Fibroblast of skin of left quadriceps (primary cell): ENCODE measurements around the gene AFDN.

ENCODE experiments used
- DNase-seq, 2 experiments: peaks; one replicate each; pipeline ENCODE4 v3.0.0-alpha.2; 2013; ENCODE audit warnings: low read depth in 2 of 2

AFDN gene

DNA sequence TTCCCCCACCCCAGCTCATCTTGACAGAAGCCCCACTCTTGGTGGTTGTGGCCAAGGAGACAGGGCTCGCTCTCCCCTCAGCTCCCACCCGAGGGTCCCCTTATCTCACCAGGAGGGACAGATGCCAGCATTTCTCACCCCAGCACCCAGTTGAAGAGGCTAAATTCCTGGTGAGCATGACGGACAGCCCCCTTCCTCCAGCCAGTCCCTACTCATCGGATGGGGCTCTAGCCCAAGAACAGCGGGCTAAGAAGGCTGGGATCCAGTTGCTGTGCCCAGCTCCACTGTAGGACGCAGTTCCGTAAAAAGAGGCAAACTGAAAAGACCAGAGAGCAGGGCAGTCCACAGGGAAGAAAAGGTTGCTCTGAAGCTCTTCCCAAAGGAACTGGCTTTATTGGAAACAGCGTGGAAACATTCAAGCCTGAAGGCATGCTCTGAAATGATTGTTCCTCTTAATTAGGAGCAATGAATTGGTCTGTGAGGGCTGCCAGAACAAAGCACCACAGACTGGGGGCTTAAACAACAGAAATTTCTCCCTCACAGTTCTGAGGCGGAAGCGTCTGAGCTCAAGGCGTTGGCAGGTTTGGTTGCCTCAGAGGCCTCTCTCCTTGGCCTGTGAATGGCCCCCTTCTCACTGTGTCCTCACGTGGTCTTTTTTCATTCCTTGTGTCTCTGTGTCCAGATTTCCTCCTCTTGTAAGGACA is 152.9 kb downstream of the AFDN start:
- no peak for DNase-seq

DNA sequence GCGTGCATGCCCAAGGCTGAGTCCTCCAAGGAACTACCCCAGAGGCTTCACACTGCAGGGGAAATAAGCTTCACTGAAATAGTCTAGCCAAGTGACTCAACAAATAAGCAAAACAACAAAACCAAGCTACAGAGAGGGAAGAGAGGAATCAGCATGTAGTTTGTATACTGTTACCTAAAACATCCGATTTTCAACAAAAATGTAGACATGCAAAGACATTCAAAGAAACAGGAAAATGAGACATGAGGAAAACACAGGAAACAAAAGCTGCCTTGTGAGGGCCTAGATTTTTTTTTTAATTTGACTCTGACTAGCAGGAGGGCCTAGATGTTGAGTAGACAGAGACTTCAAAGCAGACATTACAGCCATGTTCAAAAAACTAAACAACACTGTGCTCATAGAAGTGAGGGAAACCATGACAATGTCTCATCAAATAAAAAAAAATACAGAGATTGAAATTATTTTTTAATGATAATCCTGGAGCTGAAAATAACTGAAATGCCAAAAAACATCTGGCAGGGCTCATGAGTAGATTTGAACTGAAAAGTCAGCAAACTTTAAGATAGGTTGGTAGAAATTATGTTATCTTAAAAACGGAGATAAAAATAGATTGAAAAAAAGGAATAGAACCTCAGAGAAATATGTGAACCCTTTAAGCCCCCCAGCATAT is 154.3 kb downstream of the AFDN start:
- DNase-seq: no peak

DNA sequence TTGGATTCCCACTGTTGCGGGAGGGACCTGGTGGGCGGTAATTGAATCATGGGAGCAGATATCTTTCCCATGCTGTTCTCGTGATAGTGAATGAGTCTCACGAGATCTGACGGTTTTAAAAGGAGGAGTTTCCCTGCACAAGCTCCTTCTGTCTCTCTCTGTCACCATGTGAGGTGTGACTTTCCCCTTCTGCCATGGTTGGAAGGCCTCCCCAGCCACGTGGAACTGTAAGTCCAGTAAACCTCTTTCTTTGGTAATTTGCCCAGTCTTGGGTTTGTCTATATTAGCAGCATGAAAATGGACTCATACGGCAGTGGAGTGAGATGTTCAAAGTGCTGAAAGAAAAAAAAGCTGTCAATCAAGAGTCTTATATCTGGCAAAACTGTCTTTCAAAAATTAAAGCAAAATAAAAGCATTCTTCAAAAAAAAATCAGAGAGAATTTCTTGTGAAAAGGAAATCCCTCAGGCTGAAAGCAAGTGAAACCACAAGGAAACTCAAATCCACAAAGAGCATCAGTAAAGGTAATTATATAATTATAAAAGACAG is 155.3 kb downstream of the AFDN start:
- DNase-seq: no peak

DNA sequence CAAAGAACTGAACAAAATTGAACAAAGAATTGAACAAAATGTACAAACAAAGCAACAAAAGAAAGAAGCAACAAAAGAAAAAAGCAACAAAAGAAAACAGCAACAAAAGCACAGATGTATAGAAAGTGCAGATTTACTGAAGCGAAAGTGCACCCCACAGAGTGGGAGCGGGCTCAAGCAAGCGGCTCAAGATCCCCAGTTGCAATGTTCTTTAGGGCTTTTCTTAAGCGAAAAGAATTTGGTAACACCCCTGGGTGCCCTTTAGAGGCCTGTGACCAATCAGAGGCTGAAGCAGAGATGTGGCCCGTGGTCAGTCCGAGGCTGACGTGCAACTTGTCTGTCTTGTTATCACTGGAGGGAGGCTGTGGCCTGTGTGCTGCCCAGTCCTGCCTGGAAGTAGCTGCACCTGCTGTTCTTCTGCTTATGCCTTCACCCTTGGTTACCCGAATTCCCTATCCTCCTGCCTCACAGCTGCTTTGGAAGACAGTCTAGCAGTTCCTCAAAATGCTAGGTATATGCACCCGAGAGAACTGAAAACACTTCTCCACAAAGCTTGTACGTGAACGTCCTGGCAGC is 157.5 kb downstream of the AFDN start:
- no peak for DNase-seq

DNA sequence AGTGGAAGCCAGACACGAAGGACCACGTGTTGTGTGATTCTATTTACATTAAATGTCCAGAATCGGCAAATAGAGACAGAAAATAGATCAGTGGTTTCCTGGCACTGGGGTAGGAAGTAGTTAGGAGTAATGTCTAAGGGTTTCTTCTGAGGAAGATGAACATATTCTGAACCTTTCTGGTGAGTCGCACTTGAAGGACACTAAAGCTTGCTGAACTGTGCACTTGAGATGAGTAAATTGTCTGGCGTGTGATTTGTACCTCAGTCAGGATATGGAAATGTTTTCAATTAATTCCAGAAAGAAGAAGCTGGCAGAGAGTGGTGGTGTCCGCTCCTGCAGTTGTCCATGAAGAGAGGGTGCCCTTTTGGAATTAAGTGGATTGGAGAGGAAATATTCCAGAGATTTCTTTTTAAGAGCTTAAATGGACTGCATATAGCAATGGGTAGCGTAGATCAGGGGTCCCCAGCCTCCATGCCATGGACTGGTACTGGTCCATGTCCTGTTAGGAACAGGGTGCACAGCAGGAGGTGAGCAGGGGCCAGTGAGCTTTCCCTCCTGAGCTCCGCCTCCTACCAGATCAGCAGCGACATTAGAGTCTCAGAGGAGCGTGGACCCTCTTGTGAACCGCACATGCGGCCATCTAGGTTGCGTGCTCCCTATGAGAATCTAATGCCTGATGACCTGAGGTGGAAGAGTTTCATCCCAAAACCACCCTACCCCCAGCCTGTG is 158.3 kb downstream of the AFDN start:
- peak in 1 of 2 experiments; percentile 10 for DNase-seq

DNA sequence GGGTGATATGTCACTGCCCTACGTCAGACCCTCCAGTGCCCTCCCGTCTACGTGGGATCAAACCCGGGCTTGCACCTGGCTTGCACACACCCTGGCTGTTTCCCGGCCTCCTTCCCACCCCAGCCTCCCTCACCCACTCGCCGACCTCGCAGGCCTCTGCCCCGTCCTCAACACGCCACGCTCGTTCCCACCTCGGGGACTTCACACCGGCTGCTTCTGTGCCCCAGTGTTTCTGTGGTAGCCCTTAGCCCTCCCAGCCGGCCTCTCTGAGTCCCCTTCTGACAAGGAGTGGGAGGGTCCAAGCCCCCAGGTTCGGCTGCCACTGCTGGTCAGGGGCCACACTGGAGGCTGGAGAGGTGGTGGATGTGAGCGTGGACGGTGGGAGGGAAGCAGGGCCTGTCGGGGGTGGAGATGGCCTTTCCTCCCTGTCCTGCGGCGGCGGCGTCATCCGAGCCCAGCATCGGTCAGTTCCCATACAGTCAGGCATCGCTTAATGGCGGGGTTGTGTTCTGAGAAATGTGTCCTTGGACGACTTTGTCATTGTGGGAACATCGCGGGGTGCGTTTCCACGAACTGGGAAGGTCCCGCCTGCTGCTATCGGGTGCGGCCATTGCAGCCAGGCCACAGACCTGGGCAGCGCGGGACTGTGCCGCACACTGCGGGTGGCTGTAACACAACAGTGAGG is 159.3 kb downstream of the AFDN start:
- DNase-seq: no peak

DNA sequence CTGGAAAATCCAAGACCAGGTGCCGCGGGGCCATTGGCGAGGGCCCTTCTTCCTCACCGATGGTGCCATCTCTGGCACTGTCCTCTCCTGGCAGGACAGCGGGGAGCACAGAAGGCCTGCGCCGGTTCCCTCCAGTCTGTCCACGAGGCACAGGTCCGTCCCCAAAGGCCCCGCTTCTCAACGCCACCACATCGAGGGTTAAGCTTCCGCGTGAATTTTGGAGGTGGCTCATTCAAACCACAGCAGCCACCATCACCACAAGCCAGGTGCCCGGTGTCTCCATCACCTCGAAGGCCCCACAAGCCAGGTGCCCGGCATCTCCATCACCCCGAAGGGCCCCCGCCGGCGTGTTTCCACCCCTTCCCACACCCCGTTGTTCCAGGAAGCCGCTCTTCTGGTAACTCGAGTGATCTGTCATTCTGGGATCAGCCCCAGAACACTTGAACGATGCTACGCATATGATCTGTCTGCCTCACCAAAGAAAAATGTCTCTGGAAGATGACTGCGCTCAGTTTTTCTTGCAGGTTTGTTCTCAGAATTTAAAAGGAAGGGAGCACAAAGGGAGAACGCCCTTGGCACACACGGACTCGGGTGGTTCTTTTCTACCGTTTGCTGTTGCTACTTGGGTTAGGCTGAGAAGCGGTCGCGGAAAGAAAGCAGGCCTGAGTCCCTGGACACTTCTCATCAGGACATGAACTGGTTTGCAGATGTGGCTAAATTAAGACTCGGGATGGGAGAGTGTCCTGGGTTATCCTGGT is 160.9 kb downstream of the AFDN start:
- no peak for DNase-seq

DNA sequence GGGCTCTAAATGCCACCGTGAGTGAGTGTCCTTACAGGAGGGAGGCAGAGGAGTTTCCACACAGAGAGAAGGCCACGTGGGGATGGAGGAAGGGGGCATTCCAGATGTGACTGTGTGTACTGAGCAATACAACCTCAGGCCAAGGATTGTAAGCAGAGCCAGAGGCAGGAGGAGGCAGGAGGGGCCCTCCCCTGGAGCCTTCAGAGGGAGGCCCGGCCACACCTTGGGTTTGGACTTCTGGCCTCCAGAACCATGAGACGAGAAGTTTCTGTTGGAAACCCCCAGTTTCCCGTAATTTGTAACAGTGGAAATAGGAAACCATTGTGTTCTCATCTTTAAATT is 161.4 kb downstream of the AFDN start:
- DNase-seq: no peak

DNA sequence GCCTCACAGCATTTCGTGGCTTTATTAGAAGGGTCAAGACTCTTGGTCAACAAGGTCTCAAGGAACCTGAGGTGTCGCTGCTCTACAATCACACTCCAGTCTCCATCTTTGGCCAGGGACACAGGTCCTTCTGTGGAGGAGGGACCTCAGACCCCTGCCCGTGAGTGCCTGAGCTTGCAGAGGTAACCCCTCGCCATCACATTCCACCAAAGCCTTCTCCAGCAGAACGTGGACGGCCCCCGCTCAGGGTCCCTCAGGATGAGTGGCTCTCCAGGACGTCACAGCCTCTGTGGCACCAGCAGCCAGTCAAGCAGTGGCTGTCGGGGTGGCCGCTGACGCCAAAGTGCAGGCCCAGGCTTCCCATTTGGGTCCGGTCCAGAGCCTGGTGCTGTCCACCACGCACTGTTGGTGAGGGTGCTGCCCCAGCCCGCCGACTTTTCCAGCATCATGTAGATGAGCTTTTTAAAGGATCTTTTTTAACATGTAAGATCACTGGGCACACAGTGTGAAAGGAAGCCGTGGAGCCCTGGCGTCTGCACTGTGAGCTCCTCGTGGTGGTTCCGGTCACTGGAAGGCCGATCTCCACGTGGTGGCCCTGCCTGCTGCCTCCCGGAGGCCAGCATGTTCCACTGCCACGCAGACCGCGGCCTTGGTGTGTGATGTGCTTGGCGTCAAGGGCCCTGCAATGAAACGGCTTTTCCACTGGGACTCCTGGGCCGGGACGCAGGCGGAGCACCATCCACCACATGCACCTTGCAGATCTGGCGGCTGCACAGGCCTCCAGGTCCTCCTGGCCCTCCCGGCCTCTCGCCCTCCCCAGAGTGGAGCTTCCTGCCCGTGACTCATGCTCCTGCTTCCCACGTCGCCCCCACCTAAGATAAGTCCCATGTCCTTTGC is 162.5 kb downstream of the AFDN start:
- no peak for DNase-seq

DNA sequence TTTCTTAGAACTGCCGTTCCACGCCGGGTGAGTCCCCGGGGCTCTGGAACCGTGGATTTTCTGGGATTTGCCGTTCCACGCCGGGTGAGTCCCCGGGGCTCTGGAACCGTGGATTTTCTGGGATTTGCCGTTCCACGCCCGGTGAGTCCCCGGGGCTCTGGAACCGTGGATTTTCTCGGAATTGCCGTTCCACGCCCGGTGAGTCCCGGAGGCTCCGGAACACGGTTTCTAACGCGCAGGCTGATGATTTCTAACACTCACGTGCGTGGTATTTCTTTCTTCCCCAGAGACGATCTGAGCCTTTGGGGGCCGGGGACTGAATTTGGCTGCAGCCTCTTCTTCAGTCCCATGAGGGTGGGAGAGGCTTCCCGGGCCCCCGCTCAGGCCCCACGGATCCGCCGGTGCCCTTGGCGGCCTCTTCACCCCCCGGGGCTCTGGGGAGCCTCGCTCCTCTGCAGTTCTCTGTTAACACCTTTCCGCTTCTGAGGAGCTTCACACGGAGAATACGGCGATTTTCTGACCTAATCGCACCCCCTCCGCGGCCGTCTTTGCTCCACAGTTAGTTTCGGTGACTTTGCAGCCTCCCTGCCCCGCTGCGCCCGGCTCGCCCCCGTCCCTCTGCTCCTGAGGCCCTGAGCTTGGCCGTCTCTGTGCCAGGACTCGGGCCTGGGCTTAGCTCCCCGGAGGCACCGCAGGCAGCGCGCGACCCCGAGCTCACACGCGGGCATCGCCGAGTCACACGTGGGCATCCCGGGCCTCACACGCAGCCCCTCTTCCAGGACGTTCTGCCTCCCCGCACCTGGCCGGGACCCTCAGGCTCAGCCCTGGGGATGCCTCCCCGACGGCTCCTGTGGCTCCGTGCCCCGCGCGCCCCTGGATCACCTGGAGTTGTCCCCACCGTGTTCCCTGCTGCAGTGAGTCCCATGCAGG is 163.6 kb downstream of the AFDN start:
- DNase-seq: no peak

DNA sequence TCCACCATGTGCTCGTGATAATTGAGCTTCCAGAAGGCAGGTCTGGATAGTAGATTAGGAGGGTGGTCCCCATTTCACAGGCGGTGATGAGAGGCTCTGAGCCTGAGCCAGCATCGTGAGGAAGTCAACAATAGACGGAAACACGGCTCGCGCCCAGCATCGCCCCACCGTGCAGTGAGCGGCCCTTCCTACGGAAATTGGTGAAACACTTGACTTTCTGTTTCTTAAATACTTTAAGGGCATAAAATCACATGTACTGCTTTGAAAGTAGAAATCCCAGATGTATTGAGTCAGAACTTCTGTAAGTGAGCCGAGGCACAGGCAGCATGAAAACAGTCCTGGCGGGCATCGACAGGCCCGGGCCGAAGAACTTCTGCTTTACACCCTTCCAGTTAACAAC is 166.5 kb downstream of the AFDN start:
- no peak for DNase-seq

DNA sequence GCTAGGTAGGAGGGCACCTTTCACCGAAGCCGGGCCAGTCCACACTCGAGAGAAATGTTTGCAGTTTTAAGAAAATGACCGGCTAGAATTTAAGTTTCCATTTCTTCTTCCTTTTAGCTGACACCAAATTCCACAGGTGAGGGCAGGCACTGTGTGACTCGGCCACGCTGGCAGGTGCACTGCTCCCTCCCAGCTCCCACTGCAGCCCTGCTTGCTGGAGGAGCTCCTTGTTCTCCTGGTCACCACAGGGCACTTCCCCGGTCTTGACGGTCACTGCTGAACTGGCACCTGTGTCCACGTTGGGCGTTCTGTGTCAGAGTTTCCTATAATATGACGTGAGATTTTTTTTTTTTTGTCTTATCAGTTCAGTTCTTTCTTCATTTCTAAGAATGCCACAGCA is 167.1 kb downstream of the AFDN start:
- no peak for DNase-seq

DNA sequence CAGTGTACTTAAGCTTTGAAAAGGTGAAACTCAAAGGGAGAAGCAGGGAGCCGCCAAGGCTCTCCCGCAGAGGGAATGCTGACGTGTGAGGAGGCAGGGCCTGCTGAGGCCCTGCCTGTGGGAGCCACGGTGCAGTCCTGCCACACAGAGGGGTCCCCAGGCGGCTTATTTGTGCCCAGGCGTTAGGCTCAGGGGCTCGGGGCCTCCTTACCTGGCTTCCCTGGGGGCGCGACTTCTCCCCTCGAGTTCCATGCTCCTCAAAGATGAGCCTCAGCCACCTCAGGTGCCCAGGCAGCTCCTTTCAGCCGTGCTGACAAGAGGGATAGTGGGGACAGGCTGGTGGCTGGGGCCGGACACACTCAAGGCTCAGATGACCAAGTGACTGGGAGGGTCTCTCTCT is 168.6 kb downstream of the AFDN start:
- DNase-seq: no peak

DNA sequence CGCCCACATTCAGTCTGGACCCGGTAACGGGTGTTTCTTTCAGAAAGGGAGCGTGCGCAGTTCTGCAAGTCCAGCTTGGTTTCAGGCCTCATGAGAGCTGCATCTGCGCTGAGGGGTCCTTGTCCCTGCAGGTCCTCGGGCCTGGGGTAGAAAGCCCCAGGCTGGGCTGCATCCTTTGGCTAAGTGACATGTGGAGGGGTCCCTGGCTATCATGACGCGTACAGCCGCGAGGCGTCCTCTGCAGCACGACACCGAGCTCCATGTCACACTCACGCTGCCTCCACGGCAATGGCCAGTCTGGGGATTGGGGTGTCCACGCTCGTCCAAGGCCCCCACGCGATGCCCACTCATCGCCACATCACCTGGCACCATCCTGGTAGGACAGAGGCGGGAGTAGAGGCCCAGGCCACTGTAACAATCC is 169.0 kb downstream of the AFDN start:
- DNase-seq: no peak

DNA sequence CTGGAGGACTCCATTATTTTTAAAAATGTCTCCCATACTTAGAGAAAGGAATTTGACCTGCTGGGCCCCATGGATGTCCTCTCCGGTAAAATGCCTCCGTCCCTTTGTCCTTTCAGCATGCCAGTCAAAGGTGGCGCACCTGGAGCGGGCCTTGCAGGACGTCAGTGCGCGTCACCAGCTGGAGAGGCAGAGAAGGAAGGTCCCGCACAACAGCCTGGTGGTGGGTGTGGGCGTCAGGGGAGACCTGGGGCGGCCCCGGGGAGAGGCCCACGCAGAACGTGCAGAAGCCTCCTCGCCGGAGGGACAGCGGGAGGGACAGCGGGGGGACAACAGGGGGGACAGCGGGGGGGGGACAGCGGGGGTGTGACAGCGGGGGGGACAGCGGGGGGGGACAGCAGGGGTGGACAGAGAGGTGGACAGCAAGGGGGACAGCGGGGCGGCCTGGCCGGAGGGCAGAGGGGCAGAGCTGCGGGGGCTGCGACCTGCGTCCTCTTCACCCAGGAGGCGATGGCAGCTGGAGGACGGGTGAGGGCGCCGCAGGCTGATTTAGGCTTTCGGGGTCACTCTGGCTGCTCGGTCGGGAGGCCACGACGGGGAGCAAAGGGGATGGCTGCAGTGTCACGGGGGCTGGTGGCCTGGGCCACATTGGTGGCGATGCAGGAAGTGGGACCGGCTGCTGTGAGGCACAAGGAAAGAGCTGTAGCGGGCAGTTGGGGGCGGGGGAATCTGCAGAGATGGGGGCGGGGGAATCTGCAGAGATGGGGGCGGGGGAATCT is 169.9 kb downstream of the AFDN start:
- DNase-seq: no peak

DNA sequence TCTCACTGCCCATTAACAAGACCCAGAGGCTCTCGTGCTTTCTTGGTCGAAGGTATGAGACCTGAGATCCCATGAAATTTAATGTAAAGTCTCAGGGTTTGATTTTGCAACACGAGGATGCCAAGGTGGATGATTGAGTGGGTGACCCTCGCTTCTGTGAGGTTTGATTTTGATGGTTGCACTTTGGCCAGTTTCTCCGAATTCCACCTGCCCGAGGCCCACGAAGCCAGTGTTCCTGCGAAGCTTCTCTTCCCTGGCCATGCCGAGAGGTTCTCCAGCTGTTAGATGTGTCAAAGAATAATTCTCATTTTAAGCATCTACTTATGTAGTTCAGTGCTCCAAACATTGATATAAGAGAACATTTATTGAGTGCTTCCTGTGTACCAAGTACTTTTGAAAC is 170.9 kb downstream of the AFDN start, which contains the start of gene KIF25:
KIF25 (plus strand) TSS at position 30 of the 400 bp plus-strand sequence. CDS start 31,915 bp downstream, outside the sequence.
- no peak for DNase-seq

DNA sequence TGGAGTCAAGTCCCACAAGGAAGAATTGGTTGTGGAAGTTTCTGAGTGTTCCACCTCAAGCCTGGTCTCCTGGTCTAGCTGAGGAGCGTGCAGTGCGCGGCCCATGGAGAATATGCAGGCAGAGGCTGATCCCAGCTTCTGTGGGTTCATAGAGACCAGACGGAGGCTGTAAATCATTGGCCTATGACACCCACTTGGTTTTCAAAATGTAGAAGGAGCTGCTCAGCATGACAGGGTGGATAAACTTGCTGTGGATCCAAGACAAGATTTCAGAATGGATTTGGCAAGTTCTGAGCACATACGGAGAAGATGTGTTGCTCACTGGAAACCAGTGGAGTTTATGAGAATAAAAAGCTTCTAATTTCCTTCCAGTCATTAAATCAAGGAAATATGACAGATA is 171.5 kb downstream of the AFDN start:
- DNase-seq: peak; percentile 32 to 40
